Smooth muscle cell (in vitro differentiated cells): Measurements from ENCODE around the gene NR3C1. TPM values are rescaled to one million over a fixed set of nuclear protein-coding genes. Genes with fewer than 3 reads are reported as not detected.

Experiments
- DNase-seq: peaks from one replicate; lab custom pipeline; 2025; ENCODE audit not compliant: unreplicated experiment; lab: John Stamatoyannopoulos, UW
- H2AFZ ChIP-seq: fragments of 200-600 bp; sonication (generic); 2 replicates; pipeline ENCODE4 v1.6.0; 2016; ENCODE audit warnings: antibody characterized with exemption, low read depth, mild to moderate bottlenecking
- H3F3A ChIP-seq: fragments of 200-600 bp; sonication (generic); 2 replicates; pipeline ENCODE4 v1.6.0; 2017; ENCODE audit warnings: antibody characterized with exemption, low read depth
- H3K27ac ChIP-seq: fragments of 200-600 bp; sonication (generic); 2 replicates; pipeline ENCODE4 v1.5.1; 2016; ENCODE audit warnings: low read depth, mild to moderate bottlenecking
- H3K27me3 ChIP-seq: fragments of 200-600 bp; sonication (generic); 2 replicates; pipeline ENCODE4 v1.6.1; 2016; ENCODE audit warnings: low read depth, mild to moderate bottlenecking
- H3K36me3 ChIP-seq: fragments of 200-600 bp; sonication (generic); 2 replicates; pipeline ENCODE4 v1.5.1; 2016; ENCODE audit warnings: low read depth
- H3K4me1 ChIP-seq: fragments of 200-600 bp; sonication (generic); 2 replicates; pipeline ENCODE4 v1.5.1; 2016; ENCODE audit warnings: low read depth
- H3K4me2 ChIP-seq: fragments of 200-600 bp; sonication (generic); 2 replicates; pipeline ENCODE4 v1.6.0; 2016; ENCODE audit warnings: mild to moderate bottlenecking
- H3K4me3 ChIP-seq: fragments of 200-600 bp; sonication (generic); 2 replicates; pipeline ENCODE4 v1.5.1; 2016; ENCODE audit warnings: mild to moderate bottlenecking
- H3K79me2 ChIP-seq: fragments of 200-600 bp; sonication (generic); 2 replicates; pipeline ENCODE4 v1.6.0; 2016; ENCODE audit warnings: low read depth, mild to moderate bottlenecking
- H3K9ac ChIP-seq: fragments of 200-600 bp; sonication (generic); 2 replicates; pipeline ENCODE4 v1.6.0; 2016; ENCODE audit warnings: low read depth
- H3K9me3 ChIP-seq: fragments of 200-600 bp; sonication (generic); replicated peaks from 2 replicates; pipeline ENCODE4 v1.5.1; 2016; ENCODE audit warnings: low read depth
- H4K20me1 ChIP-seq: fragments of 200-600 bp; sonication (generic); 2 replicates; pipeline ENCODE4 v1.6.0; 2016; ENCODE audit warnings: low read depth
- CTCF ChIP-seq: fragments of 200-600 bp; sonication (generic); IDR thresholded peaks from 2 replicates; pipeline ENCODE4 v1.5.1; 2017; ENCODE audit warnings: borderline replicate concordance, mild to moderate bottlenecking, antibody characterized with exemption; ENCODE audit not compliant: insufficient read depth, poor library complexity, severe bottlenecking
- WGBS: methylation state at CpG from one replicate; pipeline ENCODE4 v1.1.7; 2016; ENCODE audit warnings: low lambda C conversion rate; 5-methylcytosine and 5-hydroxymethylcytosine counted together
- polyA plus RNA-seq: library from polyadenylated mRNA; unstranded; fragments of >200 nt; fragmentation: Nextera tagmentation; extraction: Ambion mirVana; gene quantifications from 2 replicates; pipeline ENCODE4 v1.2.1, GENCODE V29; 2016
- total RNA-seq: library from RNA; depleted of rRNA; stranded (reverse); fragments of >200 nt; gene quantifications from 2 replicates; pipeline ENCODE4 v1.2.3, GENCODE V29; 2014

The NR3C1 gene
- total and polyA plus RNA-seq, 2 experiments from 2014 or later: 76.5 to 101 TPM

- no peak for DNase-seq
- no peak overlapping the region for H3K4me3 ChIP-seq
- no peak for TF ChIP-seq CTCF
- H3K9ac ChIP-seq: peak overlapping the region; percentile 88
- no peaks in the 10 kb centered on the region for H4K20me1 ChIP-seq
- H3K36me3 ChIP-seq: no peaks in the 10 kb centered on the region
- no peaks in the 10 kb centered on the region for H3K9me3 ChIP-seq
- peaks cover 16% of the 10 kb centered on the region for H3K4me1 ChIP-seq
- peaks cover 22% of the 10 kb centered on the region for H3F3A ChIP-seq
- WGBS: 58% methylated on average over 11 of the region's 11 CpGs
- H3K27ac ChIP-seq: peak overlapping the region; percentile 97
- H2AFZ ChIP-seq: no peak overlapping the region
- H3K79me2 ChIP-seq: no peaks in the 10 kb centered on the region
- H3K27me3 ChIP-seq: no peaks in the 10 kb centered on the region
- H3K4me2 ChIP-seq: peak overlapping the region; percentile 22
These were observed 157.4 kb downstream of the NR3C1 start for GRCh38 chr5:143245929-143246561.

- H2AFZ ChIP-seq: no peak overlapping the region
- 65% methylated on average over 2 of the region's 2 CpGs for WGBS
- H3F3A ChIP-seq: peaks cover 22% of the 10 kb centered on the region
- H3K4me2 ChIP-seq: peak overlapping the region; percentile 74
- no peak overlapping the region for H3K4me3 ChIP-seq
- no peak for DNase-seq
- TF ChIP-seq CTCF: no peak
- peak overlapping the region; percentile 88 for H3K9ac ChIP-seq
- H3K36me3 ChIP-seq: no peaks in the 10 kb centered on the region
- peaks cover 16% of the 10 kb centered on the region for H3K4me1 ChIP-seq
- no peaks in the 10 kb centered on the region for H3K79me2 ChIP-seq
- H4K20me1 ChIP-seq: no peaks in the 10 kb centered on the region
- no peaks in the 10 kb centered on the region for H3K27me3 ChIP-seq
- peak overlapping the region; percentile 97 for H3K27ac ChIP-seq
- no peaks in the 10 kb centered on the region for H3K9me3 ChIP-seq
These were observed 158.5 kb downstream of the NR3C1 start for GRCh38 chr5:143244990-143245389.

GRCh38 chr5:143244000-143244736 is 159.3 kb downstream of the NR3C1 start:
- peak; percentile 64 for DNase-seq
- H3K4me1 ChIP-seq: peaks cover 13% of the 10 kb centered on the region
- peak overlapping the region; percentile 97 for H3K27ac ChIP-seq
- no peaks in the 10 kb centered on the region for H3K36me3 ChIP-seq
- 3% methylated on average over 16 of the region's 16 CpGs for WGBS
- no peaks in the 10 kb centered on the region for H3K9me3 ChIP-seq
- TF ChIP-seq CTCF: no peak
- no peaks in the 10 kb centered on the region for H4K20me1 ChIP-seq
- H2AFZ ChIP-seq: no peak overlapping the region
- no peaks in the 10 kb centered on the region for H3K79me2 ChIP-seq
- H3K9ac ChIP-seq: peak overlapping the region; percentile 88
- peak overlapping the region; percentile 1 for H3K4me3 ChIP-seq
- peak overlapping the region; percentile 74 for H3K4me2 ChIP-seq
- H3F3A ChIP-seq: peaks cover 22% of the 10 kb centered on the region
- no peaks in the 10 kb centered on the region for H3K27me3 ChIP-seq
